Neutrophil (primary cell): Measurements from ENCODE around the gene TMF1.

Experiments
- H3K27ac ChIP-seq: fragments of 200-600 bp; sonication (generic); 2 replicates; pipeline ENCODE4 v1.5.1; 2016; ENCODE audit warnings: mild to moderate bottlenecking, moderate library complexity
- H3K27me3 ChIP-seq: fragments of 200-600 bp; sonication (generic); 2 replicates; pipeline ENCODE4 v1.6.0; 2016; ENCODE audit warnings: mild to moderate bottlenecking
- H3K36me3 ChIP-seq: fragments of 200-600 bp; sonication (generic); 2 replicates; pipeline ENCODE4 v1.5.1; 2017
- H3K4me1 ChIP-seq, 2 experiments: fragments of 200-600 bp in 1 of 2; sonication (generic) in 1 of 2; 1 replicate in 1 of 2; 2 replicates in 1 of 2; pipeline versions ENCODE4 v1.5.1 to v1.6.1; 2013 to 2016; ENCODE audit warnings: low read depth in 1 of 2, low read length in 1 of 2, mild to moderate bottlenecking in 1 of 2, moderate library complexity in 1 of 2; ENCODE audit not compliant: control insufficient read depth in 1 of 2, insufficient read depth in 1 of 2
- H3K4me3 ChIP-seq, 2 experiments: fragments of 200-600 bp in 1 of 2; sonication (generic) in 1 of 2; 1 replicate in 1 of 2; 2 replicates in 1 of 2; pipeline ENCODE4 v1.5.1; 2013 to 2016; ENCODE audit warnings: low read depth in 1 of 2, low read length in 1 of 2, mild to moderate bottlenecking in 1 of 2, moderate library complexity in 1 of 2
- H3K9me3 ChIP-seq: fragments of 200-600 bp; sonication (generic); 2 replicates; pipeline ENCODE4 v1.5.1; 2016
- TF ChIP-seq, protein P1 (sequence below): fragments of 200-600 bp; sonication (generic); IDR thresholded peaks from 2 replicates; pipeline ENCODE4 v1.5.1; 2016; ENCODE audit warnings: antibody characterized with exemption

The TMF1 gene

DNA sequence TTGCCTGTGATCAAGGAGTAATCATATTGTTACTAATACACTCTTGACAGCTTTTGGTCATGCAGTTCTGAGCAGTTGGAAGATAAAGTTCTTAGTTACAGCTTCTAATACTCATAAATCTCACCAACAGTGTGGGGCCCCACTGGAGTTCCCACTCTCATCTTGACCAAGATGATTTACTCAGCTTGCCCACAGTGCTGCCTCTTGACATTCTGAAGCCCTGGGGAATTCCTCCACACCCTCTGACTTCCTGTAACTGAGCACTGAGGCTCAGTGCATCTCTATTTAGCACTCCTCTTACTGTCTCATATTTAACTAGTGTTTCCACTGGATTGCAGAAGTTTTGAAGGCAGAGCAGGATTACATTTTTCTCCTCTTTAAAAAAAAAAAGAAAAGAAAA is 30.7 kb upstream of the TMF1 start:
- Histone ChIP-seq H3K36me3 (no peaks in the 10 kb centered on the region), H3K27ac (peak overlapping the region; percentile 51), H3K4me3 (no peak overlapping the region), H3K4me1 (peaks cover 63 to 74% of the 10 kb centered on the region in 2 experiments), H3K9me3 (no peaks in the 10 kb centered on the region), H3K27me3 (no peaks in the 10 kb centered on the region)
- TF ChIP-seq, protein P1, sequence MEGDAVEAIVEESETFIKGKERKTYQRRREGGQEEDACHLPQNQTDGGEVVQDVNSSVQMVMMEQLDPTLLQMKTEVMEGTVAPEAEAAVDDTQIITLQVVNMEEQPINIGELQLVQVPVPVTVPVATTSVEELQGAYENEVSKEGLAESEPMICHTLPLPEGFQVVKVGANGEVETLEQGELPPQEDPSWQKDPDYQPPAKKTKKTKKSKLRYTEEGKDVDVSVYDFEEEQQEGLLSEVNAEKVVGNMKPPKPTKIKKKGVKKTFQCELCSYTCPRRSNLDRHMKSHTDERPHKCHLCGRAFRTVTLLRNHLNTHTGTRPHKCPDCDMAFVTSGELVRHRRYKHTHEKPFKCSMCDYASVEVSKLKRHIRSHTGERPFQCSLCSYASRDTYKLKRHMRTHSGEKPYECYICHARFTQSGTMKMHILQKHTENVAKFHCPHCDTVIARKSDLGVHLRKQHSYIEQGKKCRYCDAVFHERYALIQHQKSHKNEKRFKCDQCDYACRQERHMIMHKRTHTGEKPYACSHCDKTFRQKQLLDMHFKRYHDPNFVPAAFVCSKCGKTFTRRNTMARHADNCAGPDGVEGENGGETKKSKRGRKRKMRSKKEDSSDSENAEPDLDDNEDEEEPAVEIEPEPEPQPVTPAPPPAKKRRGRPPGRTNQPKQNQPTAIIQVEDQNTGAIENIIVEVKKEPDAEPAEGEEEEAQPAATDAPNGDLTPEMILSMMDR = no peak

DNA sequence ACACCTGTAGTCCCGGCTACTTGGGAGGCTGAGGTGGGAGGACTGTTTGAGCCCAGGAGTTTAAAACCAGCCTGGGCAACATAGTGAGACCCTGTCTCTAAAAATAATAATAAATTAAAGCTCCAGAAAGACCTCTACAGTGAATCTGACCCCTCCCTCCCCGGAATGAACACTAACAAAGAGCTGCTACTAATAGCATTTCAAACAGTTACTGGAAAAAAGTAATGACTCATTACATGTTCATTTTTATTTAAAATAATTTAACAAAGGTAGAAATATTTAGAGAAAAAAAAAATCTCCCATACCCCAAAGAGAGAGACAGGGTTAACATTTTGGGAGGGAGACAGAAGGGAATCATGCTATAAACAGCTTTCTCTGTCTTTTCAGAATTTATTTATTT is 30.2 kb upstream of the TMF1 start:
- Histone ChIP-seq H3K4me1 (peaks cover 64 to 74% of the 10 kb centered on the region in 2 experiments), H3K4me3 (no peak overlapping the region), H3K27me3 (no peaks in the 10 kb centered on the region), H3K9me3 (no peaks in the 10 kb centered on the region), H3K36me3 (no peaks in the 10 kb centered on the region), H3K27ac (peak overlapping the region; percentile 51)
- TF ChIP-seq, protein P1 = no peak

DNA sequence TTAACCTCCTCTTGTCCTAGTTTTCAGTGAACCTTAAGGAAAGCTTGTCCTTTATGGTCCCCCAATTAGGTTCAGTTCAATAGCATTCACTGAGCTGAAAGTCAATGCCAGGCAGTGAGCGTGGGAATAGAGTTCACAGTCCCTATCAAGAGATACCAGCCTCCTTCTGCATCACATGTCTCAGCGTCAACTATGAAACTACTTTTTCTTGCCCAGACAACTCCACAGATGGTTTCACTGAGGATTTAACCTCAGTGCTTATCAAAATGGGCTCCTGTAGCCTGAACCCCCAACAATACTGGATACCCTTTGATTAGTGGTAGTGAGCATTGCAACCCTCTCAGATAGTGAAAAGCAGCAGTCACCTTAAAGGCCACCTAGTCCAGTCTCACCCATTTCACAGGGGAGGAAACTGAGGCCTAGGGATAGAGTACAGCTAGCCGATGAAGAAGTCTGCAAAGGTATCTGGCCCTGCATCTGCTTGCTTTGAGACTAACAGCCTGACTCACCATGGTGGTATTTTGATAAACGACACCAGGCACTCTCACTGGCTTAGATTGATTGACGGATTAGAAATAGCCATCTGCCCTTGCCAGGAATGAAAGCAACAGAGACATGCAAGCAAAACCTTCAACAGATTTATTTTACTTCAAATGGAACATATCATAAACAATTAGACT is 29.6 kb upstream of the TMF1 start:
- H3K4me1 ChIP-seq = peaks cover 61 to 70% of the 10 kb centered on the region in 2 experiments

DNA sequence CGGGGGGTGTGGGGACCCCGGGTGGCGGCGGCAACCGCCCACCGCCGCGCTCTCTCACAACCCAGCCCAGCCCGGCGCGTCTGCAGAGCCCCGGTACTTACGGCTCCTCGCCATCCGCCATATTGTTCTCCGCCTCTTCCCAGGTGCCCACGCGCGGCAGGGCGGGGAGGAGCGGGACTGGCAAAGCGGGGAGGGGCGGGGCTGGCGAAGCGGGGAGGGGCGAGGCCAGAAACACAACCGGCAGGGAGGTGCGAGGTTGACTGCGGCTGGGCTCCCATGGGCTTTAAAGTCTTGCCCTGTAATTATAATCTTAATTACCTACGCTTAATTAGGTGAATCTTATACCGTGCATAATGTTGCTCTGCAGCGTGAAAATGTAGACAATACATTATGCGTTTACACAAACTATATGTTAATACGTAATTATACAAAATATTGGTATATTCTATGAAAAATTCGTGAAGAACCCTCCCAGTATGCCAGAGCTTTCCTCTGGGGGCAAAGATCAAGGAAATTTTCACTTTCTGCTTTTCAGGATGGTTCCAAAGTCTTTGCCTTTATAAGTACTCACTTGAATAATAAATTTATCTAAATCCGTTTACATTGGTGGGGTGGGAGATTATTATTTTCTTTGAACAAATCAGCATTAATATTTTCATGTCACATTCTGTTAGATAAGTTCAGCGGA is 28.2 kb upstream of the TMF1 start, which contains the start of gene UBA3:
UBA3 (minus strand) TSS at position 133 of the 688 bp plus-strand sequence; CDS start at position 121, 12 bp downstream.
- Histone ChIP-seq H3K4me1 (peaks cover 49 to 57% of the 10 kb centered on the region in 2 experiments), H3K36me3 (peaks cover 3% of the 10 kb centered on the region), H3K27me3 (no peaks in the 10 kb centered on the region), H3K4me3 (peak within 1 kb of the TSS; percentile 89 to 93), H3K27ac (peak within 1 kb of the TSS; percentile 82), H3K9me3 (no peaks in the 10 kb centered on the region)
- TF ChIP-seq, protein P1 = peak; percentile 51

More for the DNA sequence above, 29.6 kb upstream of the TMF1 start:
- TF ChIP-seq, protein P1 = no peak
- Histone ChIP-seq H3K36me3 (no peaks in the 10 kb centered on the region), H3K27me3 (no peaks in the 10 kb centered on the region), H3K4me3 (no peak overlapping the region), H3K27ac (no peak overlapping the region), H3K9me3 (no peaks in the 10 kb centered on the region)

DNA sequence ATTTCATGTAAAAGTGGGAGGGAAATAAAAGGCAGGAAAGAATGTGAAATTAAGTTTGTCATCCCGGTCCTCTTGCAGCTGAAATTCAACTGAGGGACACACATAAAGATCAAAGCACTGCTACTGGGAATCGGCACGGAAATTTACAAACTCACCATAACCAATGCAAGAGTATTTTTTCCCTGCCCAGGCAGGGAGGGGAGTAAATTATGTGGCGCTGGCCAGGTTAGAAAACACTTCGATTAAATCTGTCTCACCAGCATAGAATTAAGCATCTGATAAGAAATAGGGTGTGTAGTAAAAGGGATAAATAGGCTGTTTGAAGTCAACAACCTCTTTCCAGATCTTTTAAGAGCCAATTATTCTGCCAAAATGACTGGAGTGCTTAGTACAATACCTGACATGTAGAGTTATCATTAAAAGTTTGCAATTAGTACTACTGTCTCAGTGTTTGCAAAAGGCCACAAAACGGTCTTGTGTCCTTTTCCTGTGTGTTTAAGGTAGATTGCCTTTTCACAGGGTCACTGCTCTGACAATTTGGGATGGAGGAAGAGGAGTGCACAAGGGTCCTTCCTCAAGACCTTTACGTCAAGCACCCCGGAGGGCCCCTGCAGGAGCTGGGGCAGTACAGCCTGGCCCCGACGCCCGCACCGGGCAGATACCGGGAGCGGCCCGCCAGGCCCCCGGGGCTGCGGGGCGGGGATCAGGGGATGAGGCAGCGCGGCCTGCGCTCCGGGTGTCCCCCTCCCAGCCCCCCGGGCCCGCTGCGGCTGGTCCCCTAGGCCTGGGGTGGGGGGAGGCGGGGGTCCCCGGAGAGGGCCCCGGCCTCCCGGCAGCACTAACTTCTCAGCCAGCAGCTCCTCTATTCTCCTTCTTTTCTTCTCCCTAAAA is 27.4 kb upstream of the TMF1 start:
- Histone ChIP-seq H3K9me3 (no peaks in the 10 kb centered on the region), H3K27ac (peak overlapping the region; percentile 82), H3K4me1 (peaks cover 48 to 56% of the 10 kb centered on the region in 2 experiments), H3K27me3 (no peaks in the 10 kb centered on the region), H3K4me3 (peak overlapping the region; percentile 89 to 93), H3K36me3 (peaks cover 9% of the 10 kb centered on the region)
- TF ChIP-seq, protein P1 = no peak
